Medulla oblongata (tissue), 1 donor: ENCODE data around the gene ZCCHC7.
"Not testable (repeated sequence)": the region's sequence is repeated elsewhere in the genome, so short reads cannot be mapped to it uniquely, and the experiment has no call there.

Experiments used
- DNase-seq: peaks from one replicate; pipeline ENCODE4 v3.0.0-alpha.2; 2015; ENCODE audit errors: extremely low spot score

ZCCHC7 gene

GRCh38 chr9:37293664-37294524 lies 173.5 kb downstream of the ZCCHC7 start:
- no peak for DNase-seq

GRCh38 chr9:37295178-37295577 lies 174.8 kb downstream of the ZCCHC7 start:
- no peak for DNase-seq

GRCh38 chr9:37295796-37296195 lies 175.4 kb downstream of the ZCCHC7 start:
- DNase-seq, result no peak

GRCh38 chr9:37297592-37297991 lies 177.2 kb downstream of the ZCCHC7 start:
- no peak for DNase-seq

- DNase-seq, result no peak
These were observed 180.2 kb downstream of the ZCCHC7 start for GRCh38 chr9:37300620-37301019.

GRCh38 chr9:37301042-37301853 lies 180.9 kb downstream of the ZCCHC7 start:
- no peak for DNase-seq

- no peak for DNase-seq
These were observed 181.4 kb downstream of the ZCCHC7 start for GRCh38 chr9:37301854-37302172.

- DNase-seq, result no peak
These were observed 181.9 kb downstream of the ZCCHC7 start for GRCh38 chr9:37302277-37302676.

- DNase-seq, result not testable (repeated sequence)
These were observed 182.9 kb downstream of the ZCCHC7 start for GRCh38 chr9:37303272-37303671.

- DNase-seq, result no peak
These were observed 188.8 kb downstream of the ZCCHC7 start for GRCh38 chr9:37309136-37309535.

- DNase-seq, result no peak
These were observed 191.7 kb downstream of the ZCCHC7 start for GRCh38 chr9:37311938-37312708.

- no peak for DNase-seq
These were observed 203.9 kb downstream of the ZCCHC7 start for GRCh38 chr9:37324261-37324683.

- DNase-seq, result peak; percentile 55
These were observed 204.5 kb downstream of the ZCCHC7 start for GRCh38 chr9:37324691-37325490.

- DNase-seq, result no peak
These were observed 205.4 kb downstream of the ZCCHC7 start for GRCh38 chr9:37325778-37326177.

- no peak for DNase-seq
These were observed 207.2 kb downstream of the ZCCHC7 start for GRCh38 chr9:37327553-37327952.

GRCh38 chr9:37328556-37329227 lies 208.3 kb downstream of the ZCCHC7 start:
- DNase-seq, result no peak

- peak; percentile 33 for DNase-seq
These were observed 209.2 kb downstream of the ZCCHC7 start for GRCh38 chr9:37329576-37329975.

GRCh38 chr9:37331871-37332270 lies 211.5 kb downstream of the ZCCHC7 start:
- no peak for DNase-seq

- no peak for DNase-seq
These were observed 212.2 kb downstream of the ZCCHC7 start for GRCh38 chr9:37332578-37332977.

- no peak for DNase-seq
These were observed 212.9 kb downstream of the ZCCHC7 start for GRCh38 chr9:37333288-37333687.

- DNase-seq, result no peak
These were observed 214.9 kb downstream of the ZCCHC7 start for GRCh38 chr9:37335238-37335637.
